ENCODE measurements around the gene PLPPR3. TPM values are rescaled to one million over a fixed set of nuclear protein-coding genes. Genes with fewer than 3 reads are reported as not detected.

Gene PLPPR3
- total RNA-seq, 1 donor from 2014 or later = not detected

- no peak overlapping the region for H3K4me3 ChIP-seq
- DNase-seq (ENCODE audit: extremely low spot score in 2 of 2) = no peak
- no peaks in the 10 kb centered on the region for H3K27me3 ChIP-seq
- H3K27ac ChIP-seq = no peak overlapping the region
- TF ChIP-seq, protein P1, sequence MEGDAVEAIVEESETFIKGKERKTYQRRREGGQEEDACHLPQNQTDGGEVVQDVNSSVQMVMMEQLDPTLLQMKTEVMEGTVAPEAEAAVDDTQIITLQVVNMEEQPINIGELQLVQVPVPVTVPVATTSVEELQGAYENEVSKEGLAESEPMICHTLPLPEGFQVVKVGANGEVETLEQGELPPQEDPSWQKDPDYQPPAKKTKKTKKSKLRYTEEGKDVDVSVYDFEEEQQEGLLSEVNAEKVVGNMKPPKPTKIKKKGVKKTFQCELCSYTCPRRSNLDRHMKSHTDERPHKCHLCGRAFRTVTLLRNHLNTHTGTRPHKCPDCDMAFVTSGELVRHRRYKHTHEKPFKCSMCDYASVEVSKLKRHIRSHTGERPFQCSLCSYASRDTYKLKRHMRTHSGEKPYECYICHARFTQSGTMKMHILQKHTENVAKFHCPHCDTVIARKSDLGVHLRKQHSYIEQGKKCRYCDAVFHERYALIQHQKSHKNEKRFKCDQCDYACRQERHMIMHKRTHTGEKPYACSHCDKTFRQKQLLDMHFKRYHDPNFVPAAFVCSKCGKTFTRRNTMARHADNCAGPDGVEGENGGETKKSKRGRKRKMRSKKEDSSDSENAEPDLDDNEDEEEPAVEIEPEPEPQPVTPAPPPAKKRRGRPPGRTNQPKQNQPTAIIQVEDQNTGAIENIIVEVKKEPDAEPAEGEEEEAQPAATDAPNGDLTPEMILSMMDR (IDR thresholded peaks at IDR 0.05) = no peak
- TF ChIP-seq POLR2AphosphoS5 (IDR thresholded peaks at IDR 0.05; ENCODE audit: insufficient read depth in 1 of 2, low read depth in 1 of 2) = no peak
- no peak for TF ChIP-seq POLR2A (IDR thresholded peaks at IDR 0.05)
- intact Hi-C loops (cut with DNase I) = no loop called here
- no peaks in the 10 kb centered on the region for H3K9me3 ChIP-seq
- no peaks in the 10 kb centered on the region for H3K4me1 ChIP-seq
- peaks cover 0 to 60% of the 10 kb centered on the region in 2 donors for H3K36me3 ChIP-seq
Measured at GRCh38 chr19:810883-811489, 10.8 kb downstream of the PLPPR3 start.

- no peak for DNase-seq (ENCODE audit: extremely low spot score in 2 of 2)
Measured at GRCh38 chr19:810077-810855, 11.5 kb downstream of the PLPPR3 start.

DNA sequence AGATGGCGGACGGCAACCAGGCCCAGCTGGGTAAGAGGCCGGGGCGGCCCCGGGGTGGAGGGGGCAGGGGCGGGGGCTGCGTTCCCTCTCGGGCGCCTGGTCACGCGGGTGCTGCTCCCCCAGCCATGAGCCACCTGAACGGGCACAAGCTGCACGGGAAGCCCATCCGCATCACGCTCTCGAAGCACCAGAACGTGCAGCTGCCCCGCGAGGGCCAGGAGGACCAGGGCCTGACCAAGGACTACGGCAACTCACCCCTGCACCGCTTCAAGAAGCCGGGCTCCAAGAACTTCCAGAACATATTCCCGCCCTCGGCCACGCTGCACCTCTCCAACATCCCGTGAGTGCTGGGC, 13.4 kb downstream of the PLPPR3 start:
- Histone ChIP-seq H3K27ac (no peak overlapping the region), H3K4me1 (peaks cover 7% of the 10 kb centered on the region), H3K36me3 (peaks cover 0 to 86% of the 10 kb centered on the region in 2 donors), H3K27me3 (no peaks in the 10 kb centered on the region), H3K4me3 (no peak overlapping the region), H3K9me3 (no peaks in the 10 kb centered on the region)
- no peak for TF ChIP-seq POLR2AphosphoS5 (IDR thresholded peaks at IDR 0.05; ENCODE audit: insufficient read depth in 1 of 2, low read depth in 1 of 2)
- TF ChIP-seq, protein P1 (IDR thresholded peaks at IDR 0.05) = no peak
- DNase-seq (ENCODE audit: extremely low spot score in 2 of 2) = no peak
- intact Hi-C loops (cut with DNase I) = no loop called here

More at GRCh38 chr19:810077-810855, 11.5 kb downstream of the PLPPR3 start:
- TF ChIP-seq POLR2A (IDR thresholded peaks at IDR 0.05) = no peak
- TF ChIP-seq, protein P1 (IDR thresholded peaks at IDR 0.05) = no peak
- Histone ChIP-seq H3K27me3 (no peaks in the 10 kb centered on the region), H3K4me1 (no peaks in the 10 kb centered on the region), H3K27ac (no peak overlapping the region), H3K4me3 (no peak overlapping the region), H3K36me3 (peaks cover 0 to 67% of the 10 kb centered on the region in 2 donors), H3K9me3 (no peaks in the 10 kb centered on the region)
- intact Hi-C loops (cut with DNase I) = no loop called here

DNA sequence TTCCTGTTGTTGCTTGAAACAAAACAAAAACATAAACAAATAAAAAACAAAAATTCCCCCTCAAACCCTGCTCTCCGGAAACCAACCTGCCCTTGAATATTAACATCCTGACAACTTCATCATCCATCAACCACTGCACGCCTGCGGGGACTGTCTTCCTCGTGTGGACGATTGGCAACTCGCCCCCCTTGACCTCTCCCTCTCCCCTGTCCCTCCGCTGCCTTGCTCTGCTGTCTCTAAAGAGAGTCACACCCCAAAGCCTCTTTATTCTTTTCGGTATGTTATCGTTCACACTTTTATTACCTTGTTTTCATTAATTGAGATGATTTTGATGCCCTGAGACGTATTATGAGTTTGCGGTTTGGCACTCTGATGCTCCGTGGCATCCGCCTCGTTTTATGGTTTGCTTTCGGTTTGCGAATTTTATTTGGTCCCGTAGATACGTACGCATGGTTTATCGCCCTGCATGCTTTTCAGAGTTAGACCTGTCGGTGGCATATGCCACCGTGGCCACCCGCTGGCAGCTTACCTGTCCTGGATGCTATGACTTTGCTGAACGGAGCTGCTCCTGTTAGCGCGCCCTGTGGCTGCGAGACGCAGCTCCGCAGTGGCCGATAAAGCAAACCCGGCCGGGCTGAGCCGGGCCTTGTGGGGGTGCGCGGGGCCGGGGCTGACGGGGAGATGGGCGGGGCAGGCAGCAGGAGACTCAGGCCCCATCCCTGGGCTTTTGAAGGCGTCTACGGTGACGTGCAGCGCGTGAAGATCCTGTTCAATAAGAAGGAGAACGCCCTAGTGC, 13.9 kb downstream of the PLPPR3 start:
- Histone ChIP-seq H3K9me3 (no peaks in the 10 kb centered on the region), H3K36me3 (peaks cover 0 to 90% of the 10 kb centered on the region in 2 donors), H3K27ac (no peak overlapping the region), H3K27me3 (no peaks in the 10 kb centered on the region), H3K4me3 (no peak overlapping the region), H3K4me1 (peaks cover 13% of the 10 kb centered on the region)
- TF ChIP-seq POLR2AphosphoS5 (IDR thresholded peaks at IDR 0.05; ENCODE audit: insufficient read depth in 1 of 2, low read depth in 1 of 2) = no peak
- TF ChIP-seq, protein P1 (IDR thresholded peaks at IDR 0.05) = no peak
- DNase-seq (ENCODE audit: extremely low spot score in 2 of 2) = no peak
- intact Hi-C loops (cut with DNase I) = no loop called here

All from vagina (tissue), 2 donors.